H1 (cell line): ENCODE measurements around the gene DAZAP2. TPM values are rescaled to one million over a fixed set of nuclear protein-coding genes. Genes with fewer than 3 reads are reported as not detected.

ENCODE experiments used
- CTCF ChIA-PET: fragments of 300-600 bp; sonication (Branson Sonifier 250); formaldehyde crosslinking; loops from one replicate; lab custom pipeline; 2021; ENCODE audit not compliant: partially characterized antibody; lab: Charles Lee
- POLR2A ChIA-PET: fragments of 300-600 bp; sonication (Branson Sonifier 250); formaldehyde crosslinking; loops from one replicate; lab custom pipeline; 2021; ENCODE audit warnings: inconsistent platforms; ENCODE audit not compliant: partially characterized antibody; lab: Charles Lee
- DNase-seq, 2 experiments: peaks; one replicate each; pipeline versions ENCODE4 v3.0.0 to v3.0.0-alpha.2; 2010 to 2022; ENCODE audit warnings: low spot score in 2 of 2, low read depth in 1 of 2, mixed read lengths in 1 of 2
- FAIRE-seq: peaks from 2 replicates; lab custom pipeline; 2011; peaks lifted over from hg19 to GRCh38; lab: Jason Lieb, UNC
- H2AFZ ChIP-seq: 2 replicates; pipeline ENCODE4 v1.8.1; 2012; ENCODE audit warnings: low read length, inconsistent platforms
- H2AK5ac ChIP-seq: 2 replicates; pipeline ENCODE4 v1.6.1; 2013; ENCODE audit warnings: low read depth, low read length
- H2BK120ac ChIP-seq: replicated peaks from 2 replicates; pipeline ENCODE3; 2013; ENCODE audit warnings: low read depth, low read length, inconsistent platforms
- H2BK12ac ChIP-seq: 2 replicates; pipeline ENCODE4 v1.6.1; 2013; ENCODE audit warnings: low read depth, low read length
- H2BK15ac ChIP-seq: 2 replicates; pipeline ENCODE4 v1.6.1; 2013; ENCODE audit warnings: low read length
- H2BK20ac ChIP-seq: 2 replicates; pipeline ENCODE4 v1.6.1; 2013; ENCODE audit warnings: low read length
- H2BK5ac ChIP-seq: 2 replicates; pipeline ENCODE4 v1.6.1; 2013; ENCODE audit warnings: low read depth, low read length
- H3K14ac ChIP-seq: 2 replicates; pipeline ENCODE4 v1.6.1; 2013; ENCODE audit warnings: inconsistent platforms; ENCODE audit not compliant: insufficient read length
- H3K18ac ChIP-seq: 2 replicates; pipeline ENCODE4 v1.6.1; 2013; ENCODE audit warnings: low read length; ENCODE audit errors: extremely low read depth
- H3K23ac ChIP-seq: 2 replicates; pipeline ENCODE4 v1.6.1; 2013; ENCODE audit warnings: inconsistent platforms; ENCODE audit not compliant: insufficient read length
- H3K23me2 ChIP-seq: 2 replicates; pipeline ENCODE4 v1.6.1; 2013; ENCODE audit warnings: low read depth, low read length
- H3K27ac ChIP-seq: 2 replicates; pipeline ENCODE4 v1.6.1; 2011; ENCODE audit warnings: low read depth, low read length, inconsistent platforms
- H3K27me3 ChIP-seq, 4 experiments: replicated peaks in 1 of 4; 1 replicate in 1 of 4; 2 replicates in 3 of 4; pipeline versions ENCODE4 v1.6.1 to v1.8.1; 2011 to 2013; ENCODE audit warnings: low read length in 3 of 4, mild to moderate bottlenecking in 3 of 4, inconsistent platforms in 2 of 4, mixed read lengths in 2 of 4, moderate library complexity in 1 of 4; ENCODE audit not compliant: control insufficient read depth in 3 of 4, insufficient read depth in 3 of 4; ENCODE audit errors: extremely low read depth in 1 of 4
- H3K36me3 ChIP-seq, 4 experiments: 2 replicates each; pipeline versions ENCODE4 v1.6.1 to v1.8.1; 2011 to 2013; ENCODE audit warnings: mild to moderate bottlenecking in 4 of 4, low read length in 3 of 4, moderate library complexity in 2 of 4, control low read depth in 1 of 4, inconsistent platforms in 1 of 4; ENCODE audit not compliant: insufficient read depth in 4 of 4, control insufficient read depth in 2 of 4
- H3K4ac ChIP-seq: replicated peaks from 2 replicates; pipeline ENCODE3; 2013; ENCODE audit warnings: low read length, low read depth, mixed read lengths, inconsistent platforms; ENCODE audit not compliant: insufficient read length
- H3K4me1 ChIP-seq, 4 experiments: replicated peaks in 1 of 4; 1 replicate in 1 of 4; 2 replicates in 3 of 4; pipeline versions ENCODE4 v1.6.1 to v1.8.1; 2011 to 2013; ENCODE audit warnings: low read length in 3 of 4, inconsistent platforms in 2 of 4, mixed read lengths in 1 of 4; ENCODE audit not compliant: insufficient read depth in 4 of 4, control insufficient read depth in 3 of 4
- H3K4me2 ChIP-seq, 2 experiments: 2 replicates each; pipeline versions ENCODE4 v1.6.1 to v1.8.1; 2011 to 2013; ENCODE audit warnings: low read depth in 2 of 2, low read length in 2 of 2, control low read depth in 1 of 2, inconsistent platforms in 1 of 2, mild to moderate bottlenecking in 1 of 2; ENCODE audit not compliant: insufficient read depth in 1 of 2
- H3K4me3 ChIP-seq, 4 experiments: fragments of 200-600, 300-600 bp in 1 of 4; sonication (generic), shearing (Covaris generic), sonication (Bioruptor Twin) in 1 of 4; 2 replicates each; pipeline versions ENCODE4 v1.5.1 to v1.8.1; 2011 to 2016; ENCODE audit warnings: low read length in 4 of 4, low read depth in 3 of 4, control low read depth in 2 of 4, inconsistent platforms in 2 of 4, mild to moderate bottlenecking in 2 of 4, mixed read lengths in 1 of 4, moderate library complexity in 1 of 4; ENCODE audit not compliant: insufficient read depth in 2 of 4; ENCODE audit errors: extremely low read depth in 1 of 4
- H3K56ac ChIP-seq: replicated peaks from 2 replicates; pipeline ENCODE3; 2013; ENCODE audit warnings: low read depth, mild to moderate bottlenecking, mixed read lengths, low read length, inconsistent platforms; ENCODE audit not compliant: insufficient read length
- H3K79me1 ChIP-seq: 2 replicates; pipeline ENCODE4 v1.6.1; 2013; ENCODE audit warnings: low read depth, low read length, control low read depth
- H3K79me2 ChIP-seq, 2 experiments: 2 replicates each; pipeline versions ENCODE4 v1.6.1 to v1.8.1; 2012 to 2013; ENCODE audit warnings: low read length in 2 of 2, mild to moderate bottlenecking in 2 of 2, inconsistent platforms in 1 of 2; ENCODE audit not compliant: insufficient read depth in 2 of 2, control insufficient read depth in 1 of 2
- H3K9ac ChIP-seq, 4 experiments: replicated peaks in 1 of 4; 1 replicate in 1 of 4; 2 replicates in 3 of 4; pipeline versions ENCODE4 v1.6.1 to v1.8.1; 2011 to 2013; ENCODE audit warnings: low read depth in 3 of 4, low read length in 3 of 4, control low read depth in 2 of 4, mild to moderate bottlenecking in 2 of 4, moderate library complexity in 2 of 4, inconsistent platforms in 1 of 4; ENCODE audit errors: extremely low read depth in 1 of 4
- H3K9me3 ChIP-seq, 2 experiments: 2 replicates each; pipeline versions ENCODE4 v1.6.1 to v1.8.1; 2012 to 2013; ENCODE audit warnings: mild to moderate bottlenecking in 2 of 2, moderate library complexity in 2 of 2, control low read depth in 1 of 2, inconsistent platforms in 1 of 2, low read depth in 1 of 2, low read length in 1 of 2, mixed read lengths in 1 of 2; ENCODE audit not compliant: insufficient read depth in 2 of 2
- H4K20me1 ChIP-seq, 2 experiments: replicated peaks in 1 of 2; 2 replicates each; pipeline versions ENCODE3 to v1.8.1; 2011 to 2013; ENCODE audit warnings: inconsistent platforms in 2 of 2, low read length in 2 of 2, mild to moderate bottlenecking in 1 of 2; ENCODE audit not compliant: insufficient read depth in 2 of 2, control insufficient read depth in 1 of 2
- H4K5ac ChIP-seq: 2 replicates; pipeline ENCODE4 v1.6.1; 2013; ENCODE audit warnings: low read length, low read depth, mixed read lengths, inconsistent platforms; ENCODE audit not compliant: insufficient read length
- H4K8ac ChIP-seq: 2 replicates; pipeline ENCODE4 v1.8.0; 2013; ENCODE audit warnings: mild to moderate bottlenecking, moderate library complexity, low read length, inconsistent platforms; ENCODE audit not compliant: insufficient read depth; ENCODE audit errors: extremely low read depth
- H4K91ac ChIP-seq: replicated peaks from 2 replicates; pipeline ENCODE3; 2013; ENCODE audit warnings: low read length, mixed read lengths, inconsistent platforms; ENCODE audit not compliant: insufficient read length
- CBX8 ChIP-seq: fragments of 300-800, 300-1000 bp; sonication (generic); IDR thresholded peaks from 2 replicates; pipeline ENCODE4 v1.7.1; 2016; ENCODE audit warnings: low read depth, low read length, borderline replicate concordance
- CTBP2 ChIP-seq: IDR thresholded peaks from 2 replicates; pipeline ENCODE4 v1.7.0; 2011; ENCODE audit warnings: borderline replicate concordance, mild to moderate bottlenecking, moderate library complexity, mixed read lengths, low read length; ENCODE audit not compliant: insufficient read depth, insufficient read length
- EGR1 ChIP-seq: IDR thresholded peaks from 2 replicates; pipeline ENCODE4 v1.6.1; 2011; ENCODE audit warnings: low read depth, low read length, borderline replicate concordance
- SP4 ChIP-seq: IDR thresholded peaks from 2 replicates; pipeline ENCODE4 v1.6.1; 2012; ENCODE audit warnings: low read length, inconsistent platforms
- WGBS, 2 experiments: shearing (Covaris generic) in 1 of 2; methylation state at CpG; one replicate each; pipeline versions ENCODE4 v1.1.6 to v1.1.7; 2013 to 2015; ENCODE audit warnings: low lambda C conversion rate in 2 of 2, mixed read lengths in 2 of 2, inconsistent platforms in 1 of 2, low coverage in 1 of 2, missing lambda C conversion rate in 1 of 2; ENCODE audit not compliant: insufficient replicate concordance in 2 of 2, insufficient coverage in 1 of 2, insufficient read length in 1 of 2; ENCODE audit errors: extremely low coverage in 1 of 2, missing lambda C conversion rate in 1 of 2; 5-methylcytosine and 5-hydroxymethylcytosine counted together
- polyA plus RNA-seq, 7 experiments: library from polyadenylated mRNA; depleted of rRNA in 3 of 7; stranded (reverse) in 5 of 7; unstranded in 2 of 7; fragments of >200 nt in 5 of 7; fragments of 200-250 nt in 2 of 7; gene quantifications; 1 replicate in 5 of 7; 2 replicates in 1 of 7; 4 replicates in 1 of 7; pipeline versions ENCODE4 v1.2.1 to v1.2.3, GENCODE V29; 2011 to 2013; ENCODE audit warnings: missing spikeins in 2 of 7, mixed read lengths in 2 of 7
- total RNA-seq: library from RNA; stranded (reverse); fragmentation: NEBNext Ultra II Directional; extraction: Animal tissue kit (Norgen Biotek cat#: 25700); gene quantifications from 2 replicates; pipeline ENCODE4 v1.2.1, GENCODE V29; 2021

The DAZAP2 gene
- total and polyA plus RNA-seq, 2 of the 8 experiments (the other 6 are each of a cell fraction or from before 2014, with no cell fraction given), result 27.1 to 77.2 TPM

DNA sequence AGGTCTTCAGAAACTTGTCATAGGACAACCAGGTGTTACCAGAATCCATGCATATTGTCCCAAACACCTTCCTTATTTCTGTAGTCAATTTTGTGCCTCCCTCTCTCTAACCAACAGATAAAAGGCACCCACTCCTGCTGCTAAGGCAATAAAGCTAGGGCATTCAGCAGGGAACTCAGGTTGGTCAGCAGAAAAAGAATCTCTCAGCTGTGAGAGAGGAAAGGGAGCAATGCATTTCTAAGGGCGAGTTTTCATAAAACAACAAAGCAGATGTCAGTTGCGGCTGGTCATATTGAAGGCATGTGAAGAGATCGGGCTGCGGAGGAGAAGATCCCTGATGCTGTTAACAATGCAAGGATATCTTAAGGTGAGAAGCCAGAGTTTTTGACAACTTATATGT, 13.4 kb upstream of the DAZAP2 start:
- H3K79me2 ChIP-seq, result no peaks in the 10 kb centered on the region
- no peak overlapping the region for H4K91ac ChIP-seq
- H2BK15ac ChIP-seq, result no peak overlapping the region
- H2BK120ac ChIP-seq, result no peak overlapping the region
- DNase-seq, result no peak
- H3K56ac ChIP-seq, result no peak overlapping the region
- no peak overlapping the region for H3K27ac ChIP-seq
- H3K4me1 ChIP-seq, result no peaks in the 10 kb centered on the region
- no peak overlapping the region for H3K4me3 ChIP-seq
- ChIA-PET POLR2A (no interaction called here), CTCF (no interaction called here)
- H2AFZ ChIP-seq, result no peak overlapping the region
- H2AK5ac ChIP-seq, result no peak overlapping the region
- H2BK12ac ChIP-seq, result no peak overlapping the region
- H3K9me3 ChIP-seq, result no peaks in the 10 kb centered on the region
- no peaks in the 10 kb centered on the region for H3K23me2 ChIP-seq
- no peaks in the 10 kb centered on the region for H4K20me1 ChIP-seq
- H4K8ac ChIP-seq, result no peak overlapping the region
- H3K79me1 ChIP-seq, result no peaks in the 10 kb centered on the region
- FAIRE-seq, result no peak
- WGBS, 2 experiments, result 86% methylated on average over 4 of the region's 4 CpGs; no CpG with 5 or more reads in 1 of the 2 experiments
- H3K27me3 ChIP-seq, result no peaks in the 10 kb centered on the region
- no peak overlapping the region for H4K5ac ChIP-seq
- no peak overlapping the region for H2BK5ac ChIP-seq
- H3K4me2 ChIP-seq, result no peak overlapping the region
- H3K4ac ChIP-seq, result no peak overlapping the region
- H3K9ac ChIP-seq, result no peak overlapping the region
- H2BK20ac ChIP-seq, result no peak overlapping the region
- H3K18ac ChIP-seq, result no peak overlapping the region
- H3K14ac ChIP-seq, result no peak overlapping the region
- no peak overlapping the region for H3K23ac ChIP-seq
- H3K36me3 ChIP-seq, result peaks cover 0 to 3% (median 0%) of the 10 kb centered on the region in 4 experiments; a peak in 1 of 8 replicates
- TF ChIP-seq SP4 (no peak), CTBP2 (no peak), CBX8 (no peak), EGR1 (no peak)
